Ramos (cell line): ENCODE results near the gene ARVCF.
"Not testable (repeated sequence)": the region's sequence is repeated elsewhere in the genome, so short reads cannot be mapped to it uniquely, and the experiment has no call there.

Source experiments
- in situ Hi-C: fragments of 300-500 bp; cut with MboI; formaldehyde crosslinking; loops from one replicate; pipeline ENCODE4 v1.14.3; 2022; ENCODE audit warnings: low sequenced_read_pairs; ENCODE audit not compliant: unreplicated experiment

The ARVCF gene

DNA sequence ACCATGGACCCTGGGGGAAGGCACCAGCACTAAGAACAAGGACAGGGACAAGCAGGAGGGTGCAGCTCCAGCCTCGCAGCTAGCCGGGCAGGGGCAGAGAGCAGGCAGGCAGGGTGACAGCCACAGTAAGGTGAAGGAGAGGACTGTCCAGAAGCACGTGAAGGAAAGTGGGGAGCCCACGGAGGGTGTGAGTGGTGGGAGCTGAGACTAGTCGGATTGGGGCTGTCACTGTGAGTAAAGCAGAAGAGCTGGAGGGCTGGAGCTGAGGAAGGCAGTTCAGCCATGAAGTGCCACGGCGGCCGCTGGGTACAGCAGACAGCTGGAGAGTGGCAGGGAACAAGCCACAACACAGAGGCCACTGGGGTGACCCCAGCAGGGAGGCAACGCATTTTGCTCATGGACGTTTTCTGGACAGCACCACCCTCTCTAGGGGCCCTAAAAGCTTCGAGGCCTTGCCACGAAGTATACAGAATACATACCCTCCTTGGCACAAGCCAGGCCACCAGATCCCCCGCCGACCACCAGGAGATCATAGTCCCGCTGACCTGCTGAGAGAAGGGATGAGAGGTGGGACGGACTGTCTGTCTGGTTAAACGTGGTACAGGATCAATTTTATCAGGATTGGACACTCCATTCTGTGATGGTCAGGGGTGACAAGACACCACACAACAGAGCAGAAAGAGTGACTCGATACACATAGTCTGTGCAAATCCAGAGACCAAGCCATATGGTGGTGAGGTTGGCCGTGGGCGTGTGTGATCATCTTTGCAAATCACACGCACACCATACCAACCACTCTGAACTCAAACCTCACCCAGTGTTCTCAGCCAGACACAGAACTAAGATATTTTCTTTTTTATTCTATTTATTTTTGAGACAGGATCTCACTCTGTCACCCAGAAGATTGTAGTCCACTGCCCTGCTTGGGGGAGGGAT lies 85.8 kb downstream of the ARVCF start:
- in situ Hi-C loops: no loop called here

DNA sequence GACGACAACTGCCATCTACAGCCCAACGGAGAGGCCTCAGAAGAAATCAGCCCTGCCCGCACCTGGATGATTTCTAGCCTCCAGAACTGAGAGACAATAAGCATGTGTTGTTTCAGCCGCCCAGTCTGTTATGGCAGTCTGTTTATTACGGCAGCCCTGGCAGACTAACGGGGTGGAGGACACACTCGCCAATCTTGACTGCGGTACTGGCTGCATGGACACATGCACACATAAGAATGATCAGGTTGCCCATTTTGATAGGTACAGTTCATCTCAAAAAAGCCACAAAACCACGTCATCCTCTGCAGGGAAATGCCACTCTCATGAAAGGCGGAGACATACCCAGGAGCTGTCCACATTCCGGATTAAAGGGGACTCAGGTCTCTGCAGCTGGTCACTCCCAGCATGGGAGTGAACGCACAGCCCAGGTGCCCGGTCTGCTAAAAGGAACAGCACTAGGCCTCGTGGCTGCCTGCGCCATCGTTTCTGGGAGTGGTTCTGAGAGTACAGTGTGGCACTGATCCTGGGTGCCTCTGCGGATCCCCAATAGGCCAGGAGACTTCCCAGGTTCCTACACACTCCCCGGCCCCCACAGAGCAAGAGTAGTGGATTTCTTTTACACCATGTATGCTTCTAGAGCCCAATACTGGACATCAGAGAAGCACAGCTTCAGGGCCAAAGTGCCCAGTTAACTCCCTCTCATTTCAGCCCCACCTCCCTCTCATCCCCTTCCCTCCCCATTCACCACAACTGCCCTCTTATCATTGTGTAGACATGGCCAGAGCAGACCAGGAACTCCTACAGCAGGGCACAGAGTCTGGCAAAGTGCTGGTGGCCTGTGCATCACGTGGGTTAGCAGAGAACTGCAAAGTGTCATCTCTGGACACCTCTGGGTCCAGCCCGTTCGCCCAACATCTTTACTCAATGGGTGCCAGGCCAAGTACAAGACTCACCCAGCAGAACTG lies 86.8 kb downstream of the ARVCF start:
- in situ Hi-C loops: no loop called here

DNA sequence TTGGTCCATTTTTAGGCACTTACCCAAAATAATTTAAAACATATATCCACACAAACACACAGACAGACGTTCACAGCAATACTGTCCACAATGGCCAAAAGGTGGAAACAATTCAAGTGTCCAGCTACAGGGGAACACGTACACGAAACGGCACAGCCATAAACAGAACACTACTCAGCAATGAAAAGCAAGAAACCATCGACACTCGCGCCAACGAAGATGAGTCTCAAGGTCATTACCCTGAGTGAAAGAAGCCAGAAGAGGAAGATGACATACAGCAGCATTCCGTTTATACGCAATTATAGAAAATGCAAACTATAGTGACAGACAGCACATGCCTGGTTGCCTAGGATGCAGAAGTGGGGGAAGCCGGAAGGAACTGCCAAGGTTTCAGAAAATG lies 88.4 kb downstream of the ARVCF start:
- in situ Hi-C loops: no loop called here

DNA sequence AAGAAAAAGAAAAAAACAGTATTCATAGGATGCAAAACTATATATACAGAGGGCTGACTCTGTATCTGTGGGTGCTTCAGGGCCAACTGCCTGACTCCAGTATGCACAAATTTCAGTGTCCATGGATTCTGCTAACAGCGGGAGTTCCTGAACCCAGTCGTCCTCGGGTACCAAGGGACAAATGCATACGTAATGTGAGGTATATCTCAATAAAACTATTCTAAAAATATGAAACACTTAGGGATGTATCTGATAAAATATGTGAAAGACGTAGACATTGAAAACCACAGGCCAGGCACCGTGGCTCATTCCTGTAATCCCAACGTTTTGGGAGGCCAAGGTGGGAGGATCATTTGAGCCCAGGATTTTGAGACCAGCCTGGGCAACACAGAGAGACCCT lies 88.9 kb downstream of the ARVCF start:
- in situ Hi-C loops: no loop called here

DNA sequence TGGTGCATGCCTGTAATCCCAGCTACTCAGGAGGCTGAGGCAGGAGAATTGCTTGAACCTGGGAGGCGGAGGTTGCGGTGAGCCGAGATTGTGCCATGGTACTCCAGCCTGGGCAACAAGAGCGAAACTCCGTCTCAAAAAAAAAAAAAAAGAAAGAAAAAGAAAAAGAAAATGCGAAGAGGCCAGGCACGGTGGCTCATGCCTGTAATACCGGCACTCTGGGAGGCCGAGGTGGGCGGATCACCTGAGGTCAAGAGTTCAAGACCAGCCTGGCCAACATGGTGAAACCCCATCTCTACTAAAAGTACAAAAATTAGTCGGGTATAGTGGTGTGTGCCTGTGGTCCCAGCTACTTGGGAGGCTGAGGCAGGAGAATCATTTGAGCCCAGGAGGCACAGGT lies 90.6 kb downstream of the ARVCF start:
- in situ Hi-C loops: not testable (repeated sequence)

DNA sequence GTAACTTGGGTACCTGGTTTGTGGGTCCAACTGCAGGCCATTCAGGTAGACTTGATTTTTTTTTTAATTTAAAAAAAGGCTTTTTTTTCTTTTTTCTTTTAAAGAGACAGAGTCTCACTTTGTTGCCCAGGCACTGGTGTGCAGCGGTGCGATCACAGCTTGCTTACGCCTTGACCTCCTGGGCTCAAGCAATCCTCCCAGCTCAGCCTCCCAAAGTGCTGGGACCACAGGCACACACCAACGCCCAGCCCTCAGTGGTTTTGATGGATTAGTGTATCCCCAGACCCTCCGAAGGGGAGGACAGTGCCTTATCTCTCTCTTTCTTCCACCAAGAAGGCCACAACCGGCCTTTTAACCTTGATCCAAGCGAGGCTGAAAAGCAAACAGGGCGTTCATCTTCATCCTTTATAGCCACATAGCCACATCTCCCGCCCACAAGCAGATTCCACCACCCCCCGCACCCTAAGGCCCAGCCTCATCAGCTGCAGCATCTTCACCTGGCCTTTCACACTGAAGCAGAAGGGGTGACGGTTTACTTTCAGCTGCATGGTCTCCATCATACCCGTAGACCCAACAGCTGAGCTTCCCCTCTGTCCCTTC lies 92.6 kb downstream of the ARVCF start:
- in situ Hi-C loops: no loop called here

DNA sequence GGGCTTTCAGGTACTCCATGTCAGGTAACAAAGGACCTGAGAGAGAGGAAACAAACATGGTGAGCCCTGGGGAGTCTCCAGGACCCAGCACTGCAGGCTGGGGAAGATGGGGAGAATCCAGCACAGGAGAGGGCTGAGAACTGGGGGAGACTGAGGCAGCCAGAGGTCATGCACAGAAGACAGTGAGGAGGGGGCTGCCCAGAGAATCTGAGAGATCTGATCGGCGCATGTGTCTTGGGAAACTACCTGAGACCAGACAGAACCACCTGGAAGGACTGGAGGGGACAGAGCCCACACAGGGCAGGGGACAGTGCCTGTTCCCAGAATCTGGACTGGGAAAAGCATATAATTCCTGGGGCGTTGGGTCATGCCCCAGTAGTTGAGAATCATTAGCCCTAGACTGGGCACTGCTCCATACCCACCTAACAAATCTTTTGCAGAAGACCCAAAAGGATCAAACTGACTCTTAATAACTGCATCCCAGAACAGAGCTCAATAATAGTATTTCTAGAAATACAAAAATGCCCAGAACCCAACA lies 95.0 kb downstream of the ARVCF start:
- in situ Hi-C loops: no loop called here
